GM19023 (cell line): Measurements from ENCODE around the gene REPIN1.
A peak's percentile ranks its signal among the peaks of the same experiment; 100 is the strongest.

Experiments
- ATAC-seq: cut with Tn5 transposase; IDR thresholded peaks from one replicate; pipeline ENCODE4 v1.9.1; 2021; ENCODE audit warnings: mild to moderate bottlenecking, moderate library complexity; ENCODE audit not compliant: unreplicated experiment

Gene REPIN1

GRCh38 chr7:150368096-150368883 is at the start of gene REPIN1:
REPIN1 (plus strand) TSS chr7:150368822; CDS start chr7:150369712, 890 bp downstream.
- peak; percentile 63 for ATAC-seq

- ATAC-seq = no peak
Measured at GRCh38 chr7:150321788-150322113, 46.9 kb upstream of the REPIN1 start.

GRCh38 chr7:150322114-150322832 is 46.3 kb upstream of the REPIN1 start:
- no peak for ATAC-seq

- ATAC-seq = peak; percentile 60
Measured at GRCh38 chr7:150322833-150323681, 45.6 kb upstream of the REPIN1 start, which contains the start of the genes ACTR3C and LRRC61. ACTR3C (minus strand) TSS chr7:150323545; CDS start chr7:150295296, 28,249 bp downstream. LRRC61 (plus strand) TSS chr7:150323355; CDS start chr7:150336862, 13,507 bp downstream.

- ATAC-seq = peak; percentile 13
Measured at GRCh38 chr7:150323682-150324372, 44.8 kb upstream of the REPIN1 start.

GRCh38 chr7:150324373-150324961 is 44.2 kb upstream of the REPIN1 start:
- no peak for ATAC-seq

GRCh38 chr7:150325110-150325611 is 43.5 kb upstream of the REPIN1 start:
- ATAC-seq = no peak

- ATAC-seq = no peak
Measured at GRCh38 chr7:150325901-150326300, 42.7 kb upstream of the REPIN1 start.

GRCh38 chr7:150326657-150327268 is 41.9 kb upstream of the REPIN1 start:
- no peak for ATAC-seq

- no peak for ATAC-seq
Measured at GRCh38 chr7:150327308-150327707, 41.3 kb upstream of the REPIN1 start.

- ATAC-seq = no peak
Measured at GRCh38 chr7:150329331-150330120, 39.1 kb upstream of the REPIN1 start.

GRCh38 chr7:150330211-150330885 is 38.3 kb upstream of the REPIN1 start:
- no peak for ATAC-seq

GRCh38 chr7:150332852-150333635 is 35.6 kb upstream of the REPIN1 start:
- no peak for ATAC-seq

- no peak for ATAC-seq
Measured at GRCh38 chr7:150333659-150334058, 35.0 kb upstream of the REPIN1 start.

GRCh38 chr7:150334108-150334507 is 34.5 kb upstream of the REPIN1 start:
- no peak for ATAC-seq

GRCh38 chr7:150335108-150335773 is 33.4 kb upstream of the REPIN1 start:
- no peak for ATAC-seq

GRCh38 chr7:150335774-150336112 is 32.9 kb upstream of the REPIN1 start:
- ATAC-seq = no peak
